Measurements from ENCODE around the gene NINJ1.

- TF ChIP-seq CTCF (IDR thresholded peaks at IDR 0.05) (no peak), EZH2 (IDR thresholded peaks at IDR 0.05; ENCODE audit: borderline replicate concordance, insufficient read depth, low read depth, low read length, poor library complexity, severe bottlenecking) (no peak)
These were observed 40.9 kb upstream of the NINJ1 start for GRCh38 chr9:93174976-93175375.
